K562 (cell line): ENCODE measurements around the gene EIF2AK3. TPM values are rescaled to one million over a fixed set of nuclear protein-coding genes. Genes with fewer than 3 reads are reported as not detected.

Experiments
- CBX5 ChIP-seq: IDR thresholded peaks from 2 replicates; pipeline ENCODE4 v1.6.1; 2014; ENCODE audit warnings: low read depth, borderline replicate concordance
- CTCFL ChIP-seq: IDR thresholded peaks from 2 replicates; pipeline ENCODE4 v1.6.1; 2011; ENCODE audit warnings: borderline replicate concordance, low read depth, mild to moderate bottlenecking, moderate library complexity, low read length; ENCODE audit not compliant: insufficient read depth, poor library complexity, severe bottlenecking
- ERF ChIP-seq: fragments of 450-650 bp; formaldehyde crosslinking; IDR thresholded peaks from 2 replicates; pipeline ENCODE4 v1.4.0; 2020; ENCODE audit warnings: mild to moderate bottlenecking, mixed read lengths
- FOXM1 ChIP-seq, 2 experiments: fragments of 450-650 bp in 1 of 2; sonication (generic) in 1 of 2; formaldehyde crosslinking in 1 of 2; IDR thresholded peaks; 2 replicates each; pipeline versions ENCODE4 v1.6.1 to v1.9.0; 2017 to 2022; ENCODE audit warnings: low read depth in 2 of 2, mild to moderate bottlenecking in 2 of 2, missing genetic modification reagents in 1 of 2, moderate library complexity in 1 of 2
- HMGXB4 ChIP-seq: sonication (generic); formaldehyde crosslinking; IDR thresholded peaks from 2 replicates; pipeline ENCODE4 v1.8.1; 2023; ENCODE audit warnings: mild to moderate bottlenecking, missing genetic modification reagents
- MXD1 ChIP-seq: fragments of 250-450 bp; sonication (Bioruptor Pico); IDR thresholded peaks from 2 replicates; pipeline ENCODE4 v1.8.0; 2021; ENCODE audit warnings: borderline replicate concordance, mild to moderate bottlenecking, moderate library complexity; ENCODE audit not compliant: poor library complexity, severe bottlenecking
- RAD21 ChIP-seq, 2 experiments: fragments of 250-450 bp in 1 of 2; fragments of 450-650 bp in 1 of 2; sonication (Bioruptor Pico) in 1 of 2; formaldehyde crosslinking in 1 of 2; IDR thresholded peaks in 1 of 2; conservative IDR thresholded peaks in 1 of 2; 2 replicates each; pipeline versions ENCODE4 v1.4.0 to v1.8.0; 2020 to 2022; ENCODE audit warnings: mild to moderate bottlenecking in 2 of 2, moderate library complexity in 1 of 2
- TEAD2 ChIP-seq: fragments of 450-650 bp; IDR thresholded peaks from 2 replicates; pipeline ENCODE4 v1.6.1; 2016; ENCODE audit warnings: missing genetic modification characterization, control low read depth, missing compliant biosample characterization
- YY1 ChIP-seq, 3 experiments: IDR thresholded peaks; 2 replicates each; pipeline ENCODE4 v1.6.1; 2011; ENCODE audit warnings: low read length in 2 of 3, mild to moderate bottlenecking in 2 of 3, moderate library complexity in 2 of 3, borderline replicate concordance in 1 of 3, control low read depth in 1 of 3, low read depth in 1 of 3; ENCODE audit not compliant: insufficient read depth in 3 of 3, insufficient replicate concordance in 2 of 3, control insufficient read depth in 1 of 3, insufficient read length in 1 of 3; ENCODE audit errors: extremely low read depth in 1 of 3
- ZBTB12 ChIP-seq: fragments of 250-450 bp; sonication (Bioruptor Pico); IDR thresholded peaks from 2 replicates; pipeline ENCODE4 v1.4.0; 2020
- ZNF609 ChIP-seq: sonication (generic); formaldehyde crosslinking; IDR thresholded peaks from 2 replicates; pipeline ENCODE4 v1.8.1; 2023; ENCODE audit warnings: missing genetic modification reagents, mild to moderate bottlenecking, borderline replicate concordance
- ZNF766 ChIP-seq: fragments of 200-800 bp; sonication (Bioruptor generic); conservative IDR thresholded peaks from 2 replicates; pipeline ENCODE4 v1.6.1; 2016; ENCODE audit warnings: missing genetic modification characterization, missing compliant biosample characterization
- polyA plus RNA-seq, 8 experiments: library from polyadenylated mRNA; depleted of rRNA in 4 of 8; stranded (reverse) in 5 of 8; unstranded in 3 of 8; fragments of >200 nt; fragmentation: Nextera tagmentation in 2 of 8; fragmentation: Illumina TruSeq in 1 of 8; extraction: Ambion mirVana in 2 of 8; extraction: Trizol in 1 of 8; gene quantifications; 2 replicates each; pipeline versions ENCODE4 v1.2.1 to v1.2.3, GENCODE V29; 2011 to 2014; ENCODE audit warnings: inconsistent platforms in 1 of 8, missing spikeins in 1 of 8
- total RNA-seq, 7 experiments: library from RNA; depleted of rRNA in 6 of 7; stranded (reverse); fragments of >200 nt in 6 of 7; fragmentation: Illumina TruSeq in 2 of 7; extraction: Trizol in 2 of 7; gene quantifications; 2 replicates each; pipeline versions ENCODE4 v1.2.1 to v1.2.3, GENCODE V29; 2011 to 2021; ENCODE audit warnings: low replicate concordance in 1 of 7

EIF2AK3 gene
- total and polyA plus RNA-seq, 9 of the 15 experiments (the other 6 are each of a cell fraction or from before 2014, with no cell fraction given), result 1.7 to 11.6 (median 7.4) TPM

- TF ChIP-seq ZNF609 (CRISPR knock-in tag) (no peak), ZBTB12 (CRISPR knock-in tag) (peak; percentile 75; the same call in 1 of the 2 replicates), FOXM1 (IDR thresholded peaks at IDR 0.05; ENCODE audit: low read depth) (peak; percentile 91), FOXM1 (CRISPR knock-in tag; IDR thresholded peaks at IDR 0.05; ENCODE audit: low read depth) (no peak), HMGXB4 (CRISPR knock-in tag) (no peak; the same call in none of the 2 replicates), ZNF766 (CRISPR knock-in tag) (no peak), RAD21 (CRISPR knock-in tag; conservative IDR thresholded peaks at IDR 0.05 in 1 of 2, IDR thresholded peaks at IDR 0.05 in 1 of 2) (no peak), ERF (peak; percentile 65; the same call in 1 of the 2 replicates), CTCFL (peak; percentile 8), YY1 (IDR thresholded peaks at IDR 0.05; ENCODE audit: borderline replicate concordance in 1 of 3, control insufficient read depth in 1 of 3, extremely low read depth in 1 of 3, insufficient read depth in 3 of 3, insufficient read length in 1 of 3, insufficient replicate concordance in 2 of 3, low read depth in 1 of 3, low read length in 2 of 3) (peak in 2 of 3 experiments; percentile 87 to 92), CBX5 (no peak), MXD1 (CRISPR knock-in tag) (no peak), TEAD2 (tag) (no peak)
These were observed at the start of gene EIF2AK3 (continued) for GRCh38 chr2:88627055-88627855.
